ENCODE measurements around the gene PLA2G4E. TPM values are rescaled to one million over a fixed set of nuclear protein-coding genes. Genes with fewer than 3 reads are reported as not detected.
A peak's percentile ranks its signal among the peaks of the same experiment; 100 is the strongest.

The PLA2G4E gene
- 18.1 TPM for total RNA-seq

GRCh38 chr15:42020713-42021273, at the start of gene PLA2G4E:
Gene PLA2G4E, minus strand, starts transcription at chr15:42021042. Its CDS starts 12 bp downstream, at chr15:42021030.
- ATAC-seq: peak; percentile 84

DNA sequence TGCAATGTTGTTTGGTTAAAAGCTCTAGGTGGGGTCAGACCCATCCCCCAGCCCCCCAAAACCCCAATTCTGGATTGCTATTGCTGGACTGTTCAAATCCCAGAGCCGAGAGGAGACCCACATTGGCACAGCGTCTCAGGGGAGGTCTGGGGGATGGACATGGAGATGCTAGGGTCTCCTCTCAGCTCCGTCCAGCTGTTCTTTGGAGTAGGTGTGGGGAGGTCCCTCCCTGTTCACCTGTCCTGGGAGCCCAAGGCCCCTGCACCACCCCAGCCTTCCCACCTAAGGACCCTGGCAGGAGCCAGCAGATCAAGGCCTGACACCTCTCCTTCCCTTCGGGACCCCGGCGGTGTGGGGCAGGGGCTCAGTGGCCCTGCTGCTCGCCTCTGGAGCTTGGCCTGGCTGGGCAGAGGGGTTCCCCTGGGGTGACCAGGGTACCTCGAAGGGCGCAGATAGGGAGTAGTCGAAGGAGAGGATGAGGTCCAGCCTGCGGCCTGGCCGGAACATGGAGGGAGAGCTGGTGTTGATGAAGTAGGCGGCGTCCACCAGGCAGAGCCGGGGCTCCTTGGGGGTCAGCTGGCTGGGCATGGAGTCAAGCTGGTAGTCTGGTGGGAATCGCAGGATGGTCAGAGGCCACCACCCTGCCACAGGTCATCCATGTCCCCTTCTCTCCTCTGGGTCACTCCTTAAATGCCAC, 49.6 kb upstream of the PLA2G4E start:
- no peak for ATAC-seq

DNA sequence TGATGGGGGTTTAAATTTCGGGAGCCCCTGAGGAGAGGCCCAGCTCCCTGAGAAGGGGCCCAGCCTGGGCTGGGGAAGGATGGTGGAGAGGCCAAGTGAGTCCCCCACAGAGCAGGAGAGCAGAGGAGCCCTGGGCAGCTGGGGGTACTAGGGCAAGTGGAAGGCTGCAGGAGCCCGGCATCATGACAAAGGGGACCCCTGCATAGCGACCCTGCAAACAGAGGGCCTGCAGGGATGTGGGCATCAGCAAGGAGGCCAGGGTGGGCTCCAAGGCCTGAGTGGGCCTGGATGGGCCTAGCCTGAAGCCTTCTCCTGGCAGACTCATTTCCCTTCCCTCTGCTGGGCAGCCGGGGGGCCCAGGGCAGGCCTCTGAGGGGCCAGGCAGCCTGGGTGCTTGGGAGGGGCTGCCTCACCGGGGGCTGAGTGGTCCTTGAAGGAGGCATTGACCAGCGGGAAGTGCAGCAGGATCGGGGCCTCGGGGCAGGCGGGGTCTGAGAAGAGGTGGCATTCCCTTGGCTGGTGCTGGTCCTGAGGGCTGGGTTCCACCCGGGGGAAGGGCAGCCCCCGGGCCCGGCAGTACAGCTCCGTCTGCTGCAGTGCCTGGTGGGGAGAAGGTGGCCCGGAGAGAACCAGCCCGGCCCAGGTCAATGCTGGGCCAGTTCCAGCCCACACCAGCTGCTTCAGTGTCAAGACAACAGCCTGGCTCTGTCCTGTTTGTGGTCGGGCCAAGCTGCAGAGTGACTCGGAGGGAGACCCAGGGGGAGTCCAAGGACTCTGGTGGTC, 48.8 kb upstream of the PLA2G4E start:
- ATAC-seq: no peak

- ATAC-seq: no peak
Measured at GRCh38 chr15:42069025-42069424, 48.2 kb upstream of the PLA2G4E start.

DNA sequence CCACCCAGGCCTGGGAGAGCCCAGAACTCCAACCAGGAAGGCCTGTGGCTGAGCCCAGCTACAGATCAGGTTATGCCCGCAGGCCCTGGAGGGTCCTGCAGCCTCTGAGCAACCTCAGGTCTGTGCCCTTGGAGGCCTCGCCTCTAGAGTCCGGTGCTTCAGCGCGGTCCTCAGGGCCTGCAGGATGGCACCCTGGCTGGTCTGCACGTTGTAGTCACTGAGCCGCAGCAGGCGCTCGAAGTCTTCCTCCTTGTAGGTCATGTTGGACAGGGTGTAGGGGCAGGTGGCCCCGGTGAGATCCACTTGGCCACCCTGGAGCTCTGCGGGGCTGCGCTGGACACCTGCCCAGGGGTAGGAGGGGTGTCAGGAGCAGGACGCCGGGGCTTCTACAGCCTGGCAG, 47.8 kb upstream of the PLA2G4E start:
- ATAC-seq: no peak

- no peak for ATAC-seq
Measured at GRCh38 chr15:42066764-42067415, 46.0 kb upstream of the PLA2G4E start.

DNA sequence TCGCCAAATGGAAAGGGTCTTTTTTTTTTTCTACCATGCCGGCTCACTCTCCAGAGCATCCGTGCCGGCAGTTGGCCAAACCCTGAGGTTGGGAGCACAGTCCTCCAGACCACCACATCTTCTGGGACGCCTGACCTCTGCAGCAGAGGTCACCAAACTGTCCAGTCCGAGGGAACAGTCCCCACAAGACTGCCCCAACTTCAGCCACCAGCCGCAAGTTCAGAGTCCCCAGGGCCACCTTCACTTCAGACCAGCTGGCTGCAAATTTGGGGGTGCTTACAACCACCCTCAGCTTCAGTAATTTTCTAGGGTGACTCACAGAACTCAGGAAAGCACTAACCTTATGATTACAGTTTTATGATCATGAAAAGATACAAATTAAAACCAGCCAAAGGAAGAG, 44.6 kb upstream of the PLA2G4E start:
- ATAC-seq: no peak

GRCh38 chr15:42065033-42065432, 44.2 kb upstream of the PLA2G4E start:
- peak; percentile 17 for ATAC-seq

- no peak for ATAC-seq
Measured at GRCh38 chr15:42064271-42064670, 43.4 kb upstream of the PLA2G4E start.

DNA sequence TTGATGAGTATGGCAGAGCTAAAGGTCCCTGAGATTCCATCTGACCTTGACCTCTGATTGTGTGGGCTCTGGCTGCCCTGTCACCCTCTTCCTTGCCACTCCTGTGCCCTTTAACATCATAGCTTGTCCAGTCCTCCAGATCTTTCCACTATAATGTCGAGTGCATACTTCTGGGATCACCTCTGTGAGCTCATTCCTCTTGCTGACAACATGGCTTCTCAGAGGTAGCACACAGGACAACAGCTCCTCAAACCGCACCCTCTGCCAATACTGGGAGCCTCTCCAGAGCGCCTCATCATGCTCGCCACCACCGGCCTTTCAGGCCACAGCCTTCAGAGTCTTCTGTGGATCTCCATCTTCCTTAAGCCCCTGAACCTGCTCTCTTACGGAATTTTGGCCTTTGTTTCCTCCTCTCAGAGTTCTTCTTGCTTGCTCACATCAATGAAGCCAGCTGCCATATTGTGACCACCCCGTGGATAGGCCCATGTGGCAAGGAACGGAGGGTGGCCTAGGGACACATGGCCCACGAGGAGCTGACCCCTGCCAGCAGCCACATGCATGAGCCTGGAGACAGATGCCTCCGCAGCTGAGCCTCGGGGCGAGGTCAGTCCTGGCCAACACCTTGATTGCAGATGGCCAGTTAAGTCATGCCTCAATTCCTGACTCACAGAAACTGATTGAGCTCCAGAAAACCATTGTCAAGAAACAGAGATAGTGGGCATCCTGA, 42.4 kb upstream of the PLA2G4E start:
- no peak for ATAC-seq

- no peak for ATAC-seq
Measured at GRCh38 chr15:42062284-42062806, 41.5 kb upstream of the PLA2G4E start.

GRCh38 chr15:42060797-42061196, 40.0 kb upstream of the PLA2G4E start:
- no peak for ATAC-seq

- ATAC-seq: no peak
Measured at GRCh38 chr15:42060477-42060763, 39.6 kb upstream of the PLA2G4E start.

DNA sequence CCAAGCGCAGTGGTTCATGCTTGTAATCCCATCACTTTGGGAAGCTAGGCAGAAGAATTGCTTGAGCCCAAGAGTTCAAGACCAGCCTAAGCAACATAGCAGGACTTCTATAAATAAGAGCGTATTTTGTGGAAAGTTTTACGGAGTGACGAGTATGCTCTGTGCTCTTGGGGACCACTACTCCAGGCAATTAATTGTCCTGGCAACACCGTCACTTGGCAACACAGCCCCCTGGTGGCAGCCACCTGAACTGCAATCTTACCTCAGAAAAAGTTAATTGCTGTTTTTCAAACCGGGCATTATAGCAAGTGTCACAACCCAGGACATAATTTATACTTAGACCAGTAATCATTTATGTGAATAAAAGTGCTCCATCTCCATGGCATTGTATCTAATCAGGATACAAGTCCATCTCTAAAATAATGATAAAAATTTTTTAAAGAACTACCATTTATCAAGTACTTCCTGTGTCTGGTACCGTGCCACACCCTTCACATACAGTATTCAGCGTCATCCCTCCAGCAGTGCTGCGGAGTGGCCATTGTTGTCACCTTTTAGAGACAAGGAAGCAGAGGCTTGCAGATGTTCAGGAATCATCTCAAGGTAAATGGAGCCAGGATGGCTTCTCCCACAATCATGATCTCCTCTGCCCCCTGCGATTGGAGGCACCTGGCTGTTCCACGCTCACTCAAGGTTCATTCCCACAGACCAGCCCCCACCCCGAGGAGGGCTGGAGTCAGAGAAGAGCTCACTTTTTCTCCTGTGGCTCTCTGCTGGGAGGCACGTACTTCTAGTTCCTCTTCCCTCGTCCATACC, 39.0 kb upstream of the PLA2G4E start:
- ATAC-seq: no peak

DNA sequence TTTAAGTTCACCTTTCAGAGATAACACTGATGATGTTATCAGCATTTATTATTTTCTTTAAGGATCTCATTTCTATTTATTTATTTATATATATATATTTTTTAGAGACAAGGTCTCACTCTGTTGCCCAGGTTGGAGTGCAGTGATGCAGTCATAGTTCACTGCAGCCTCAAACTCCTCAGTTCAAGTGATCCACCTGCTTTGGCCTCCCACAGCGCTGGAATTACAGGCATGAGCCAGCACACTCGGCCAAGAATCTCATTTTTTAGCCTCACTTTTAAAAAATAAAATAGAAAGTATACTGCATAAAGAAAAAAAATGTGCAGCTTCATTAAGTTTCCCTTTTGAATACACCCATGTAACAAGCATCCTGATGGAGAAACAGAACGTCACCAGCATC, 37.9 kb upstream of the PLA2G4E start:
- ATAC-seq: no peak

- peak; percentile 66 for ATAC-seq
Measured at GRCh38 chr15:42057799-42058646, 37.2 kb upstream of the PLA2G4E start.

GRCh38 chr15:42056934-42057798, 36.3 kb upstream of the PLA2G4E start:
- peak; percentile 96 for ATAC-seq

GRCh38 chr15:42053914-42054313, 33.1 kb upstream of the PLA2G4E start:
- no peak for ATAC-seq

GRCh38 chr15:42053010-42053409, 32.2 kb upstream of the PLA2G4E start:
- no peak for ATAC-seq
